Neural progenitor cell (in vitro differentiated cells): ENCODE measurements around the gene IBTK. TPM values are rescaled to one million over a fixed set of nuclear protein-coding genes. Genes with fewer than 3 reads are reported as not detected.

Experiments
- DNase-seq: peaks from one replicate; pipeline ENCODE4 v3.0.0-alpha.2; 2016; ENCODE audit warnings: low spot score
- H2AFZ ChIP-seq: fragments of 200-600 bp; sonication (generic); replicated peaks from 2 replicates; pipeline ENCODE4 v1.6.1; 2016; ENCODE audit warnings: antibody characterized with exemption
- H3F3A ChIP-seq: fragments of 200-600 bp; sonication (generic); 2 replicates; pipeline ENCODE4 v1.6.1; 2016; ENCODE audit warnings: antibody characterized with exemption, low read depth
- H3K27ac ChIP-seq: fragments of 200-600 bp; sonication (generic); 2 replicates; pipeline ENCODE4 v1.5.1; 2016; ENCODE audit warnings: mild to moderate bottlenecking
- H3K27me3 ChIP-seq: fragments of 200-600 bp; sonication (generic); 2 replicates; pipeline ENCODE4 v1.6.1; 2016; ENCODE audit warnings: mild to moderate bottlenecking, moderate library complexity
- H3K36me3 ChIP-seq: fragments of 200-600 bp; sonication (generic); 2 replicates; pipeline ENCODE4 v1.5.1; 2016
- H3K4me1 ChIP-seq: fragments of 200-600 bp; sonication (generic); 2 replicates; pipeline ENCODE4 v1.6.1; 2016; ENCODE audit warnings: mixed run types
- H3K4me2 ChIP-seq: fragments of 200-600 bp; sonication (generic); 2 replicates; pipeline ENCODE4 v1.6.1; 2016
- H3K4me3 ChIP-seq: fragments of 200-600 bp; sonication (generic); 2 replicates; pipeline ENCODE4 v1.5.1; 2016
- H3K79me2 ChIP-seq: fragments of 200-600 bp; sonication (generic); 2 replicates; pipeline ENCODE4 v1.6.1; 2016; ENCODE audit warnings: low read depth
- H3K9ac ChIP-seq: fragments of 200-600 bp; sonication (generic); 2 replicates; pipeline ENCODE4 v1.6.1; 2016
- H3K9me3 ChIP-seq: fragments of 200-600 bp; sonication (generic); 2 replicates; pipeline ENCODE4 v1.5.1; 2016; ENCODE audit warnings: low read depth
- H4K20me1 ChIP-seq: fragments of 200-600 bp; sonication (generic); 2 replicates; pipeline ENCODE4 v1.6.1; 2016; ENCODE audit warnings: low read depth
- H3K27ac Mint-ChIP-seq: 3 replicates; pipeline ENCODE4 v1.8.0; 2021; ENCODE audit warnings: mixed read lengths
- H3K27me3 Mint-ChIP-seq: 2 replicates; pipeline ENCODE4 v1.8.0; 2022; ENCODE audit warnings: low read depth, mild to moderate bottlenecking, inconsistent platforms, moderate library complexity, mixed read lengths; ENCODE audit not compliant: insufficient read depth
- H3K36me3 Mint-ChIP-seq: 3 replicates; pipeline ENCODE4 v1.8.0; 2021; ENCODE audit warnings: mixed read lengths
- H3K4me1 Mint-ChIP-seq: 3 replicates; pipeline ENCODE4 v1.8.0; 2021; ENCODE audit warnings: mixed read lengths
- H3K4me3 Mint-ChIP-seq: 3 replicates; pipeline ENCODE4 v1.8.0; 2021; ENCODE audit warnings: mild to moderate bottlenecking, moderate library complexity, mixed read lengths
- H3K9me3 Mint-ChIP-seq: 3 replicates; pipeline ENCODE4 v1.8.0; 2020; ENCODE audit warnings: mixed read lengths
- EZH2 ChIP-seq: fragments of 200-600 bp; sonication (generic); IDR thresholded peaks from 2 replicates; pipeline ENCODE4 v1.6.1; 2017; ENCODE audit warnings: antibody characterized with exemption, mild to moderate bottlenecking, moderate library complexity
- EZH2phosphoT487 ChIP-seq: fragments of 200-600 bp; sonication (generic); IDR thresholded peaks from 2 replicates; pipeline ENCODE4 v1.6.1; 2017; ENCODE audit warnings: antibody characterized with exemption
- total RNA-seq: library from RNA; depleted of rRNA; stranded (reverse); fragments of >200 nt; gene quantifications from 2 replicates; pipeline ENCODE4 v1.2.3, GENCODE V29; 2015; ENCODE audit warnings: low replicate concordance
- TF ChIP-seq, protein P1 (sequence below): fragments of 200-600 bp; sonication (generic); IDR thresholded peaks from 2 replicates; pipeline ENCODE4 v1.5.1; 2017; ENCODE audit warnings: antibody characterized with exemption, mild to moderate bottlenecking

The IBTK gene
- total RNA-seq, 1 donor from 2014 or later: 33.7 TPM

DNA sequence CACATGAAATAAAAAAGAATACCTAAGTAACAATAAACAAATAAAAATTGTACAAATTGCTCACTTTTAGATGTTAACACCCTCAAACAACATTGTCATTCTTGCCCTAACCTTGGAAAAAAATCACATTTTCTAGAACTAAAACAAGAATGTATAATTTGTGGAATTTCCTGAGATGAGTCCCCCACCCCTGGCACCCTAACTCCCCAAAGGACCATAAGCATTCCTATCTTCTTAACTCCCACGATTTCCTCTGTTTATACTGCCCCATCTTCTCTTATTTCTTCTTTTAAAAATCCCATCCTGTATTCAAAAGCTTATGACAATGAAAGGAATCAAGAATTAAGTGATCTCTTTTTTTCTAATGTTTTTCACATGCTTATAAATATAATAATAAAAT lies 70.9 kb downstream of the IBTK start:
- no peak overlapping the region for H3K4me3 Mint-ChIP-seq
- H3K9me3 Mint-ChIP-seq: no peaks in the 10 kb centered on the region
- H3K27me3 ChIP-seq: no peaks in the 10 kb centered on the region
- H3K9ac ChIP-seq: no peak overlapping the region
- H3K9me3 ChIP-seq: no peaks in the 10 kb centered on the region
- no peaks in the 10 kb centered on the region for H4K20me1 ChIP-seq
- no peak overlapping the region for H3K27ac ChIP-seq
- DNase-seq: no peak
- TF ChIP-seq EZH2: no peak
- H3K4me3 ChIP-seq: no peak overlapping the region
- H3K27me3 Mint-ChIP-seq: no peaks in the 10 kb centered on the region
- peaks cover 22% of the 10 kb centered on the region for H3K36me3 Mint-ChIP-seq
- no peak overlapping the region for H2AFZ ChIP-seq
- no peaks in the 10 kb centered on the region for H3K79me2 ChIP-seq
- no peaks in the 10 kb centered on the region for H3K4me1 ChIP-seq
- H3K4me1 Mint-ChIP-seq: no peaks in the 10 kb centered on the region
- no peak overlapping the region for H3K4me2 ChIP-seq
- H3F3A ChIP-seq: no peaks in the 10 kb centered on the region
- no peak overlapping the region for H3K27ac Mint-ChIP-seq
- H3K36me3 ChIP-seq: no peaks in the 10 kb centered on the region

GRCh38 chr6:82172594-82172993 lies 75.0 kb downstream of the IBTK start:
- Histone ChIP-seq H3F3A (no peaks in the 10 kb centered on the region), H3K27me3 (no peaks in the 10 kb centered on the region), H2AFZ (no peak overlapping the region), H3K4me2 (no peak overlapping the region), H3K27ac (no peak overlapping the region), H3K36me3 (no peaks in the 10 kb centered on the region), H3K9me3 (no peaks in the 10 kb centered on the region), H3K4me3 (no peak overlapping the region), H3K4me1 (no peaks in the 10 kb centered on the region), H3K9ac (no peak overlapping the region), H4K20me1 (no peaks in the 10 kb centered on the region), H3K79me2 (no peaks in the 10 kb centered on the region)
- H3K27ac Mint-ChIP-seq: no peak overlapping the region
- no peaks in the 10 kb centered on the region for H3K4me1 Mint-ChIP-seq
- H3K36me3 Mint-ChIP-seq: peaks cover 30% of the 10 kb centered on the region
- no peak overlapping the region for H3K4me3 Mint-ChIP-seq
- H3K27me3 Mint-ChIP-seq: no peaks in the 10 kb centered on the region
- no peaks in the 10 kb centered on the region for H3K9me3 Mint-ChIP-seq
- TF ChIP-seq, protein P1, sequence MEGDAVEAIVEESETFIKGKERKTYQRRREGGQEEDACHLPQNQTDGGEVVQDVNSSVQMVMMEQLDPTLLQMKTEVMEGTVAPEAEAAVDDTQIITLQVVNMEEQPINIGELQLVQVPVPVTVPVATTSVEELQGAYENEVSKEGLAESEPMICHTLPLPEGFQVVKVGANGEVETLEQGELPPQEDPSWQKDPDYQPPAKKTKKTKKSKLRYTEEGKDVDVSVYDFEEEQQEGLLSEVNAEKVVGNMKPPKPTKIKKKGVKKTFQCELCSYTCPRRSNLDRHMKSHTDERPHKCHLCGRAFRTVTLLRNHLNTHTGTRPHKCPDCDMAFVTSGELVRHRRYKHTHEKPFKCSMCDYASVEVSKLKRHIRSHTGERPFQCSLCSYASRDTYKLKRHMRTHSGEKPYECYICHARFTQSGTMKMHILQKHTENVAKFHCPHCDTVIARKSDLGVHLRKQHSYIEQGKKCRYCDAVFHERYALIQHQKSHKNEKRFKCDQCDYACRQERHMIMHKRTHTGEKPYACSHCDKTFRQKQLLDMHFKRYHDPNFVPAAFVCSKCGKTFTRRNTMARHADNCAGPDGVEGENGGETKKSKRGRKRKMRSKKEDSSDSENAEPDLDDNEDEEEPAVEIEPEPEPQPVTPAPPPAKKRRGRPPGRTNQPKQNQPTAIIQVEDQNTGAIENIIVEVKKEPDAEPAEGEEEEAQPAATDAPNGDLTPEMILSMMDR: no peak
- TF ChIP-seq EZH2: no peak
- no peak for TF ChIP-seq EZH2phosphoT487
- no peak for DNase-seq

GRCh38 chr6:82169138-82169876 lies 78.2 kb downstream of the IBTK start:
- Mint-ChIP-seq H3K9me3 (no peaks in the 10 kb centered on the region), H3K27ac (no peak overlapping the region), H3K27me3 (no peaks in the 10 kb centered on the region), H3K4me3 (no peak overlapping the region), H3K4me1 (no peaks in the 10 kb centered on the region), H3K36me3 (peaks cover 40% of the 10 kb centered on the region)
- no peak overlapping the region for H3K9ac ChIP-seq
- no peak for DNase-seq
- no peaks in the 10 kb centered on the region for H3F3A ChIP-seq
- H3K27ac ChIP-seq: no peak overlapping the region
- no peaks in the 10 kb centered on the region for H3K36me3 ChIP-seq
- no peaks in the 10 kb centered on the region for H3K4me1 ChIP-seq
- H3K4me3 ChIP-seq: no peak overlapping the region
- no peak overlapping the region for H2AFZ ChIP-seq
- H3K9me3 ChIP-seq: no peaks in the 10 kb centered on the region
- no peaks in the 10 kb centered on the region for H3K27me3 ChIP-seq
- H4K20me1 ChIP-seq: no peaks in the 10 kb centered on the region
- no peaks in the 10 kb centered on the region for H3K79me2 ChIP-seq
- no peak overlapping the region for H3K4me2 ChIP-seq
- TF ChIP-seq EZH2: no peak
- TF ChIP-seq, protein P1: no peak
- TF ChIP-seq EZH2phosphoT487: no peak

DNA sequence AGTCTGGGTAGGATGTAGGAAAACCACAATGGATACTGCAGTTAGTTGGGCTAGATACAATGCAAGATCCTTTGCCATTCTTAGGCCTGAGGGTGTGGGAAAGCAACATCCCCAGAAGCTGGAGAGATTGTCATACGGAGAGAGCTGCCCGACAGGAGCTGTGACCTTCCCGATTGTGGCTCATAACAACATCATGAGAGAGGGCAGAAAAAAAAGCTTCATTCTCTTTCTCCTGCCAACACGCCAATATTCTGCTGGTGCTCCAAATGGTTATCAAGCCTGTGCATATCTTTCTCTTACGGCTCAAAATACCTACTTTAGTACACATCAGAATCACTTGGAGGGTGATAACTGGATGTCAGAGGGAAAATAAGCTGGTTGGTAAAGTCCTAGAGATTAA lies 81.1 kb downstream of the IBTK start:
- H2AFZ ChIP-seq: no peak overlapping the region
- TF ChIP-seq, protein P1: no peak
- TF ChIP-seq EZH2: no peak
- no peak for TF ChIP-seq EZH2phosphoT487
- H3K9me3 ChIP-seq: no peaks in the 10 kb centered on the region
- H3K79me2 ChIP-seq: no peaks in the 10 kb centered on the region
- H3K4me1 ChIP-seq: no peaks in the 10 kb centered on the region
- no peaks in the 10 kb centered on the region for H3F3A ChIP-seq
- Mint-ChIP-seq H3K27me3 (no peaks in the 10 kb centered on the region), H3K4me3 (no peak overlapping the region), H3K36me3 (peaks cover 33% of the 10 kb centered on the region), H3K4me1 (no peaks in the 10 kb centered on the region), H3K27ac (peak overlapping the region; percentile 17), H3K9me3 (no peaks in the 10 kb centered on the region)
- no peaks in the 10 kb centered on the region for H3K36me3 ChIP-seq
- H3K27ac ChIP-seq: no peak overlapping the region
- no peak overlapping the region for H3K4me2 ChIP-seq
- no peak overlapping the region for H3K4me3 ChIP-seq
- no peak overlapping the region for H3K9ac ChIP-seq
- H3K27me3 ChIP-seq: no peaks in the 10 kb centered on the region
- DNase-seq: no peak
- no peaks in the 10 kb centered on the region for H4K20me1 ChIP-seq
